ENCODE data around the gene DHX32. TPM values are rescaled to one million over a fixed set of nuclear protein-coding genes. Genes with fewer than 3 reads are reported as not detected.

Gene DHX32
- polyA plus RNA-seq, 1 of the 3 experiments (the other 2 are of a cell fraction) = 16.8 TPM

DNA sequence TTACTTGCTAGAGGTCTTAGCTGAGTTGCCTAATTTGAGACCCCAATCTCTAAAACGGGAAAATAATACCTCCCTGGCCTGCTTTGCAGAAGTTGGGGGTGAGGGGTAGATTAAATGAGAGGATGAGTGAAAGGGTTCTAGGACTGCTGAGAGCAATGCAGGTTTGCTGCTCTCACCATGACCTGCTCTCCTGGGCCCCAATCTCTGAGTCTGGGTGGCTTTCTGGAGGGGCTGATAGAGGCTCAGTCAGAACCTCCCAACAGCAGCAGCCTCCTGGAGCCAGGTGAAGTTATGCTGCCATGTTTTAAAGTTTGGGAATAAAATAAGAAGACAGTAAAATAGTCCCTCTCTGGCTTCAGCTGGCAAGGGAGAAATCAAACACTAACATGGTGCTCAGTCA, 65.3 kb downstream of the DHX32 start:
- Histone ChIP-seq H3K4me2 (no peak overlapping the region), H3K9me2 (no peaks in the 10 kb centered on the region), H3K36me3 (replicated peaks in 1 of 2; ENCODE audit: control insufficient read depth in 1 of 2, insufficient read depth in 2 of 2, low read length in 1 of 2) (peaks cover 12 to 42% of the 10 kb centered on the region in 2 experiments), H3K4me3 (ENCODE audit: low read depth in 2 of 2, low read length in 1 of 2) (no peak overlapping the region), H3K9me3 (no peaks in the 10 kb centered on the region), H3K79me2 (ENCODE audit: insufficient read depth) (peaks cover 6% of the 10 kb centered on the region; the same call in 1 of the 2 replicates), H2AFZ (ENCODE audit: low read depth) (no peak overlapping the region), H3F3A (replicated peaks; ENCODE audit: insufficient read depth) (no peaks in the 10 kb centered on the region), H4K20me1 (ENCODE audit: insufficient read depth) (no peaks in the 10 kb centered on the region), H3K4me1 (ENCODE audit: control insufficient read depth in 1 of 2, insufficient read depth in 2 of 2, low read depth in 1 of 2, low read length in 1 of 2) (no peaks in the 10 kb centered on the region; a peak in 1 of 4 replicates), H3K9ac (no peak overlapping the region), H3K27me3 (ENCODE audit: insufficient read depth) (no peaks in the 10 kb centered on the region), H3K27ac (ENCODE audit: low read depth in 2 of 2, low read length in 1 of 2) (no peak overlapping the region)
- TF ChIP-seq GATA2 (CRISPR knock-in tag; IDR thresholded peaks at IDR 0.05) = no peak
- TF ChIP-seq, protein P1, sequence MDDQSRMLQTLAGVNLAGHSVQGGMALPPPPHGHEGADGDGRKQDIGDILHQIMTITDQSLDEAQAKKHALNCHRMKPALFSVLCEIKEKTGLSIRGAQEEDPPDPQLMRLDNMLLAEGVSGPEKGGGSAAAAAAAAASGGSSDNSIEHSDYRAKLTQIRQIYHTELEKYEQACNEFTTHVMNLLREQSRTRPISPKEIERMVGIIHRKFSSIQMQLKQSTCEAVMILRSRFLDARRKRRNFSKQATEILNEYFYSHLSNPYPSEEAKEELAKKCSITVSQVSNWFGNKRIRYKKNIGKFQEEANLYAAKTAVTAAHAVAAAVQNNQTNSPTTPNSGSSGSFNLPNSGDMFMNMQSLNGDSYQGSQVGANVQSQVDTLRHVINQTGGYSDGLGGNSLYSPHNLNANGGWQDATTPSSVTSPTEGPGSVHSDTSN (IDR thresholded peaks at IDR 0.05) = no peak
- TF ChIP-seq TEAD4 (IDR thresholded peaks at IDR 0.05; ENCODE audit: borderline replicate concordance, insufficient read depth) = no peak
- no peak for TF ChIP-seq ELF1 (IDR thresholded peaks at IDR 0.05)
- TF ChIP-seq, protein P2, sequence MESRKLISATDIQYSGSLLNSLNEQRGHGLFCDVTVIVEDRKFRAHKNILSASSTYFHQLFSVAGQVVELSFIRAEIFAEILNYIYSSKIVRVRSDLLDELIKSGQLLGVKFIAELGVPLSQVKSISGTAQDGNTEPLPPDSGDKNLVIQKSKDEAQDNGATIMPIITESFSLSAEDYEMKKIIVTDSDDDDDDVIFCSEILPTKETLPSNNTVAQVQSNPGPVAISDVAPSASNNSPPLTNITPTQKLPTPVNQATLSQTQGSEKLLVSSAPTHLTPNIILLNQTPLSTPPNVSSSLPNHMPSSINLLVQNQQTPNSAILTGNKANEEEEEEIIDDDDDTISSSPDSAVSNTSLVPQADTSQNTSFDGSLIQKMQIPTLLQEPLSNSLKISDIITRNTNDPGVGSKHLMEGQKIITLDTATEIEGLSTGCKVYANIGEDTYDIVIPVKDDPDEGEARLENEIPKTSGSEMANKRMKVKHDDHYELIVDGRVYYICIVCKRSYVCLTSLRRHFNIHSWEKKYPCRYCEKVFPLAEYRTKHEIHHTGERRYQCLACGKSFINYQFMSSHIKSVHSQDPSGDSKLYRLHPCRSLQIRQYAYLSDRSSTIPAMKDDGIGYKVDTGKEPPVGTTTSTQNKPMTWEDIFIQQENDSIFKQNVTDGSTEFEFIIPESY (IDR thresholded peaks at IDR 0.05; ENCODE audit: borderline replicate concordance, low read depth) = no peak
- TF ChIP-seq, protein P3, sequence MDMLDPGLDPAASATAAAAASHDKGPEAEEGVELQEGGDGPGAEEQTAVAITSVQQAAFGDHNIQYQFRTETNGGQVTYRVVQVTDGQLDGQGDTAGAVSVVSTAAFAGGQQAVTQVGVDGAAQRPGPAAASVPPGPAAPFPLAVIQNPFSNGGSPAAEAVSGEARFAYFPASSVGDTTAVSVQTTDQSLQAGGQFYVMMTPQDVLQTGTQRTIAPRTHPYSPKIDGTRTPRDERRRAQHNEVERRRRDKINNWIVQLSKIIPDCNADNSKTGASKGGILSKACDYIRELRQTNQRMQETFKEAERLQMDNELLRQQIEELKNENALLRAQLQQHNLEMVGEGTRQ (IDR thresholded peaks at IDR 0.05; ENCODE audit: borderline replicate concordance, low read depth, low read length) = no peak
- TF ChIP-seq, protein P4, sequence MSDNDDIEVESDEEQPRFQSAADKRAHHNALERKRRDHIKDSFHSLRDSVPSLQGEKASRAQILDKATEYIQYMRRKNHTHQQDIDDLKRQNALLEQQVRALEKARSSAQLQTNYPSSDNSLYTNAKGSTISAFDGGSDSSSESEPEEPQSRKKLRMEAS (IDR thresholded peaks at IDR 0.05; ENCODE audit: low read depth) = no peak
- TF ChIP-seq GABPA (IDR thresholded peaks at IDR 0.05; ENCODE audit: low read depth) = no peak
- TF ChIP-seq FOSL2 (IDR thresholded peaks at IDR 0.05; ENCODE audit: borderline replicate concordance, low read depth) = no peak
- TF ChIP-seq, protein P5, sequence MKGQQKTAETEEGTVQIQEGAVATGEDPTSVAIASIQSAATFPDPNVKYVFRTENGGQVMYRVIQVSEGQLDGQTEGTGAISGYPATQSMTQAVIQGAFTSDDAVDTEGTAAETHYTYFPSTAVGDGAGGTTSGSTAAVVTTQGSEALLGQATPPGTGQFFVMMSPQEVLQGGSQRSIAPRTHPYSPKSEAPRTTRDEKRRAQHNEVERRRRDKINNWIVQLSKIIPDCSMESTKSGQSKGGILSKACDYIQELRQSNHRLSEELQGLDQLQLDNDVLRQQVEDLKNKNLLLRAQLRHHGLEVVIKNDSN (IDR thresholded peaks at IDR 0.05; ENCODE audit: borderline replicate concordance, low read depth) = no peak
- CTCF ChIA-PET = no interaction called here
- no peak for DNase-seq
- WGBS (ENCODE audit: low lambda C conversion rate) = 47% methylated on average over 1 of the region's 1 CpG
- POLR2A ChIA-PET = no interaction called here

DNA sequence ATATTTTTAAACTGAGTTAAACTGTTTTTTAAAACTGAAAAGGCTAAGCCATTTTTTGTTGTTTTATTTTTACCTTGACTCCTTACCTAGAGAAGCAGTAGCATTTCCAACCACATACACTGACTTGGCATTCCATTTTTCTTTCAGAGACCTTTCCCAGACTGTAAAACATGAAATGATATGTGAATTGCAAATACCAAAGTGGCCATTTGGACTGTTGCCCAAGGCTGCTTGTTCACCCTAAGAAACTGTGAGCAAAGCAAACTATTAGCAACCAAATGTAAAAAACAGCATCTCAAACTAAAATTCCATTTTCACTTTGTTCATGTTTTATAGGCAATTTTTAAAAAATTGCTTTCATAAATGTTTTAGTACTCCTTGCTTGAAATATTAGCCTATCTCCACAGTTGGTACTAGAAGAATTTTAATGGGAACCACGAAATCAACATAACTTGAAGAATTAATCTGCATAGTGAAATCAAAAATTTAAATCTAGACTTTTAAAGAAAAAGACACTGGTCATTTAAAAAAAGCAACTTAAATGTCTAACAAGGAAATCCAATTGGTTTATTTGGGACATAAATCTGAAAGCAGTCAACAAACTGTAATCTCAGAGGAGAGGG, 68.9 kb downstream of the DHX32 start:
- Histone ChIP-seq H3K27ac (ENCODE audit: low read depth in 2 of 2, low read length in 1 of 2) (peak overlapping the region; percentile 28 to 32; a peak in 2 of 4 replicates), H3K9ac (no peak overlapping the region), H3K4me3 (ENCODE audit: low read depth in 2 of 2, low read length in 1 of 2) (no peak overlapping the region), H3K4me2 (no peak overlapping the region), H2AFZ (ENCODE audit: low read depth) (no peak overlapping the region), H3K36me3 (replicated peaks in 1 of 2; ENCODE audit: control insufficient read depth in 1 of 2, insufficient read depth in 2 of 2, low read length in 1 of 2) (peaks cover 29 to 73% of the 10 kb centered on the region in 2 experiments), H4K20me1 (ENCODE audit: insufficient read depth) (no peaks in the 10 kb centered on the region), H3K9me2 (no peaks in the 10 kb centered on the region), H3K27me3 (ENCODE audit: insufficient read depth) (no peaks in the 10 kb centered on the region), H3F3A (replicated peaks; ENCODE audit: insufficient read depth) (no peaks in the 10 kb centered on the region), H3K9me3 (no peaks in the 10 kb centered on the region), H3K4me1 (ENCODE audit: control insufficient read depth in 1 of 2, insufficient read depth in 2 of 2, low read depth in 1 of 2, low read length in 1 of 2) (no peaks in the 10 kb centered on the region; a peak in 1 of 4 replicates), H3K79me2 (ENCODE audit: insufficient read depth) (no peaks in the 10 kb centered on the region)
- no peak for DNase-seq
- CTCF ChIA-PET = no interaction called here
- TF ChIP-seq NFIC (IDR thresholded peaks at IDR 0.05; ENCODE audit: borderline replicate concordance) (peak; percentile 21; the same call in 1 of the 2 replicates), RAD21 (IDR thresholded peaks at IDR 0.05; ENCODE audit: low read length) (no peak), FOSL2 (IDR thresholded peaks at IDR 0.05; ENCODE audit: borderline replicate concordance, low read depth) (no peak)
- TF ChIP-seq, protein P6, sequence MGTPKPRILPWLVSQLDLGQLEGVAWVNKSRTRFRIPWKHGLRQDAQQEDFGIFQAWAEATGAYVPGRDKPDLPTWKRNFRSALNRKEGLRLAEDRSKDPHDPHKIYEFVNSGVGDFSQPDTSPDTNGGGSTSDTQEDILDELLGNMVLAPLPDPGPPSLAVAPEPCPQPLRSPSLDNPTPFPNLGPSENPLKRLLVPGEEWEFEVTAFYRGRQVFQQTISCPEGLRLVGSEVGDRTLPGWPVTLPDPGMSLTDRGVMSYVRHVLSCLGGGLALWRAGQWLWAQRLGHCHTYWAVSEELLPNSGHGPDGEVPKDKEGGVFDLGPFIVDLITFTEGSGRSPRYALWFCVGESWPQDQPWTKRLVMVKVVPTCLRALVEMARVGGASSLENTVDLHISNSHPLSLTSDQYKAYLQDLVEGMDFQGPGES (IDR thresholded peaks at IDR 0.05; ENCODE audit: low read depth, low read length) = no peak
- POLR2A ChIA-PET = no interaction called here
- 88% methylated on average over 1 of the region's 1 CpG for whole genome bisulfite sequencing (ENCODE audit: low lambda C conversion rate)
